Vagina (tissue), 2 donors: Measurements from ENCODE around the gene KRTAP10-12. TPM values are rescaled to one million over a fixed set of nuclear protein-coding genes. Genes with fewer than 3 reads are reported as not detected.

Source experiments
- DNase-seq, 2 donors: peaks; one replicate each; pipeline ENCODE4 v3.0.0-alpha.2; 2017; ENCODE audit errors: extremely low spot score in 2 of 2
- H3K27ac ChIP-seq: fragments of 200-600 bp; sonication (generic); one replicate; pipeline ENCODE4 v1.5.1; 2019
- H3K27me3 ChIP-seq: fragments of 200-600 bp; sonication (generic); one replicate; pipeline ENCODE4 v1.5.1; 2019
- H3K36me3 ChIP-seq, 2 donors: fragments of 200-600 bp; sonication (generic); one replicate each; pipeline ENCODE4 v1.5.1; 2017 to 2019
- H3K4me1 ChIP-seq: fragments of 200-600 bp; sonication (generic); one replicate; pipeline ENCODE4 v1.5.1; 2019
- H3K4me3 ChIP-seq, 2 donors: fragments of 200-600 bp; sonication (generic); 1 replicate in 1 of 2; 2 replicates in 1 of 2; pipeline ENCODE4 v1.5.1; 2016 to 2019
- H3K9me3 ChIP-seq: fragments of 200-600 bp; sonication (generic); one replicate; pipeline ENCODE4 v1.5.1; 2019
- CTCF ChIP-seq, 3 experiments: fragments of 450-650 bp in 2 of 3; fragments of 200-600 bp in 1 of 3; sonication (generic) in 1 of 3; IDR thresholded peaks; one replicate each; pipeline ENCODE4 v1.5.1; 2017 to 2019; ENCODE audit warnings: antibody characterized with exemption in 3 of 3, mild to moderate bottlenecking in 2 of 3, moderate library complexity in 2 of 3
- POLR2A ChIP-seq, 2 donors: fragments of 450-650 bp; IDR thresholded peaks; one replicate each; pipeline ENCODE4 v1.6.1; 2017; ENCODE audit warnings: antibody characterized with exemption in 2 of 2, mild to moderate bottlenecking in 2 of 2, moderate library complexity in 2 of 2
- POLR2AphosphoS5 ChIP-seq, 2 donors: sonication (generic); formaldehyde crosslinking; IDR thresholded peaks; one replicate each; pipeline ENCODE4 v1.9.0; 2017; ENCODE audit warnings: antibody characterized with exemption in 2 of 2, mild to moderate bottlenecking in 2 of 2, low read depth in 1 of 2; ENCODE audit not compliant: insufficient read depth in 1 of 2
- intact Hi-C: fragments of 100-400 bp; cut with DNase I; formaldehyde crosslinking; loops from one replicate; pipeline ENCODE4 v1.15.1; 2023
- total RNA-seq: library from RNA; depleted of rRNA; stranded (reverse); fragments of >200 nt; gene quantifications from one replicate; pipeline ENCODE4 v1.2.3, GENCODE V29; 2016

The KRTAP10-12 gene
- total RNA-seq, 1 donor from 2014 or later, result not detected

GRCh38 chr21:44724196-44724595 is 27.2 kb downstream of the KRTAP10-12 start:
- H3K36me3 ChIP-seq, result no peaks in the 10 kb centered on the region
- TF ChIP-seq POLR2A (IDR thresholded peaks at IDR 0.05), result no peak
- no peak for TF ChIP-seq CTCF (IDR thresholded peaks at IDR 0.05)
- TF ChIP-seq POLR2AphosphoS5 (IDR thresholded peaks at IDR 0.05; ENCODE audit: insufficient read depth in 1 of 2, low read depth in 1 of 2), result no peak
- H3K4me1 ChIP-seq, result peaks cover 10% of the 10 kb centered on the region
- H3K27me3 ChIP-seq, result no peaks in the 10 kb centered on the region
- DNase-seq, result no peak
- H3K4me3 ChIP-seq, result no peak overlapping the region
- no peaks in the 10 kb centered on the region for H3K9me3 ChIP-seq
- intact Hi-C loops, result no loop called here
- H3K27ac ChIP-seq, result no peak overlapping the region

- Histone ChIP-seq H3K27ac (no peak overlapping the region), H3K9me3 (no peaks in the 10 kb centered on the region), H3K36me3 (no peaks in the 10 kb centered on the region), H3K4me3 (no peak overlapping the region), H3K4me1 (peaks cover 10% of the 10 kb centered on the region), H3K27me3 (no peaks in the 10 kb centered on the region)
- DNase-seq, result no peak
- intact Hi-C loops, result no loop called here
- TF ChIP-seq POLR2A (IDR thresholded peaks at IDR 0.05), result no peak
- no peak for TF ChIP-seq POLR2AphosphoS5 (IDR thresholded peaks at IDR 0.05; ENCODE audit: insufficient read depth in 1 of 2, low read depth in 1 of 2)
- no peak for TF ChIP-seq CTCF (IDR thresholded peaks at IDR 0.05)
Observed at GRCh38 chr21:44724926-44725325, 28.0 kb downstream of the KRTAP10-12 start.

GRCh38 chr21:44726826-44727225 is 29.9 kb downstream of the KRTAP10-12 start:
- no peak for DNase-seq
- no peak for TF ChIP-seq POLR2A (IDR thresholded peaks at IDR 0.05)
- no peak for TF ChIP-seq POLR2AphosphoS5 (IDR thresholded peaks at IDR 0.05; ENCODE audit: insufficient read depth in 1 of 2, low read depth in 1 of 2)
- TF ChIP-seq CTCF (IDR thresholded peaks at IDR 0.05), result no peak
- intact Hi-C loops, result no loop called here

GRCh38 chr21:44727321-44727720 is 30.3 kb downstream of the KRTAP10-12 start:
- intact Hi-C loops, result no loop called here
- Histone ChIP-seq H3K27me3 (no peaks in the 10 kb centered on the region), H3K4me1 (peaks cover 10% of the 10 kb centered on the region), H3K27ac (no peak overlapping the region), H3K4me3 (no peak overlapping the region), H3K9me3 (no peaks in the 10 kb centered on the region), H3K36me3 (no peaks in the 10 kb centered on the region)
- no peak for DNase-seq
- TF ChIP-seq POLR2AphosphoS5 (IDR thresholded peaks at IDR 0.05; ENCODE audit: insufficient read depth in 1 of 2, low read depth in 1 of 2) (no peak), POLR2A (IDR thresholded peaks at IDR 0.05) (no peak), CTCF (IDR thresholded peaks at IDR 0.05) (no peak)

More at GRCh38 chr21:44726826-44727225, 29.9 kb downstream of the KRTAP10-12 start:
- Histone ChIP-seq H3K4me3 (no peak overlapping the region), H3K36me3 (no peaks in the 10 kb centered on the region), H3K27ac (no peak overlapping the region), H3K9me3 (no peaks in the 10 kb centered on the region), H3K4me1 (peaks cover 10% of the 10 kb centered on the region), H3K27me3 (no peaks in the 10 kb centered on the region)

- H3K4me1 ChIP-seq, result peaks cover 10% of the 10 kb centered on the region
- DNase-seq, result no peak
- H3K27ac ChIP-seq, result no peak overlapping the region
- H3K4me3 ChIP-seq, result no peak overlapping the region
- intact Hi-C loops, result no loop called here
- TF ChIP-seq CTCF (IDR thresholded peaks at IDR 0.05) (no peak), POLR2AphosphoS5 (IDR thresholded peaks at IDR 0.05; ENCODE audit: insufficient read depth in 1 of 2, low read depth in 1 of 2) (no peak), POLR2A (IDR thresholded peaks at IDR 0.05) (no peak)
- H3K9me3 ChIP-seq, result no peaks in the 10 kb centered on the region
- H3K27me3 ChIP-seq, result no peaks in the 10 kb centered on the region
- no peaks in the 10 kb centered on the region for H3K36me3 ChIP-seq
Observed at GRCh38 chr21:44727757-44728156, 30.8 kb downstream of the KRTAP10-12 start.
